GM12873 (cell line): ENCODE measurements around the gene C14orf132.

Source experiments
- CTCF ChIP-seq: IDR thresholded peaks from 2 replicates; pipeline ENCODE4 v1.5.1; 2012; ENCODE audit warnings: low read depth, mild to moderate bottlenecking, moderate library complexity, low read length, control low read depth; ENCODE audit not compliant: insufficient read depth; ENCODE audit errors: missing control alignments

Gene C14orf132

GRCh38 chr14:96052541-96053247, 13.5 kb downstream of the C14orf132 start:
- no peak for TF ChIP-seq CTCF

DNA sequence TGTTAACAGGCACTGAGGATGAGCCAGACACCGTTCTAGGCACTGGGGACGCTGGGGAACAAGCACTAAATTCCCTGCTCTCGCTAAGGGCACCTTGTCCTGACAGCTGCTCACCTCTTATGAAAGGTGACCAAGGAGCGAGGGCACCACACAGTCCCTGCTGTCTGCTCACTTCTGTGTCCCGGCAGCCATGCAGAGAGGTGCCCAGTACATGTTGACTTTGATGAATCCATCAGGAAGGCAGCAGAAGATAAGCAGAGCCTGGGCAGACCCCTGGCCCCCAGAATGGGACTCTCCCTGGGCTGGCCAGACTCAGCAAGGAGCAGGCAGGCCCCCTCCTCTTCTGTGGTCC, 14.1 kb downstream of the C14orf132 start:
- TF ChIP-seq CTCF, result no peak

DNA sequence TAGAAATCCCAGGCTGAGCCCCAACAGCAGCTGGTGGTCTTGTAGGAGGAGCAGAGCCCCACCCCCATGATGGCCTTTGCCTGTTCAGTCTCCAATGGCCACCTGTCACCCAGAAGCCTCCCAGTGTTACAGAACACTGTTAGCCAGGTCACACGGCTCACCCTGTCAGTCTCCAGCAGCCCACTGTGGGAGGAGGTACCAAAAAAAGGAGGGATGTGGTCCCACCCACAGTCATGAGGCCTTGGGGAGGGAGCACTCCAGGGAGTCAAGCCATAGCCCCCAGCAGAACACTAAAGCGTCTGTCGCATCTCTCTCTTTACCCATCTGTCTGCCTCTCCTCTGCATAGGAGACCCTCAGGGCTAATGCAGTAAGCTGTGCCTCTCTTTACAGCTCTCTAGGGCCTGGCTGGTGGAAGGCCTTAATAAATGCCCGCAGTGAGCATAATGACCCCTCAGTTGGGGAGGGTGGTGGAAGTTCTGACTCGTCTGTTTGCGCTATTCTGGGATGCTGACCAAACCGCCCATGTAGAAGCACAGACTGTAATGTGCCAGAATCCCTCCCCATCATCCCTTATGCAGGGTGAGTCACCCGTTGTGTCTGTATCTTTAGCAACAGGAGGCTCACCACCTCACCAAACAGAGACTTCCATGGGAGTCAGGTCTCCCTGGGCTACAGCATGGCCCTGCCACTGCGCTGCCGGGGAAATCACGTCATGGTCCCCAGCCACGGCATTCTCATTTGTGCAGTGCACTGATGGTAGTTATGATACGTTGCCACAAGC, 14.6 kb downstream of the C14orf132 start:
- no peak for TF ChIP-seq CTCF

GRCh38 chr14:96054661-96055060, 15.5 kb downstream of the C14orf132 start:
- no peak for TF ChIP-seq CTCF

GRCh38 chr14:96055065-96055752, 16.0 kb downstream of the C14orf132 start:
- TF ChIP-seq CTCF, result no peak

GRCh38 chr14:96055753-96056508, 16.8 kb downstream of the C14orf132 start:
- no peak for TF ChIP-seq CTCF
